Vagina (tissue), 2 donors: ENCODE measurements around the gene ZBTB7C.

Source experiments
- CTCF ChIP-seq, 3 experiments: fragments of 450-650 bp in 2 of 3; fragments of 200-600 bp in 1 of 3; sonication (generic) in 1 of 3; IDR thresholded peaks; one replicate each; pipeline ENCODE4 v1.5.1; 2017 to 2019; ENCODE audit warnings: antibody characterized with exemption in 3 of 3, mild to moderate bottlenecking in 2 of 3, moderate library complexity in 2 of 3
- POLR2AphosphoS5 ChIP-seq, 2 donors: sonication (generic); formaldehyde crosslinking; IDR thresholded peaks; one replicate each; pipeline ENCODE4 v1.9.0; 2017; ENCODE audit warnings: antibody characterized with exemption in 2 of 2, mild to moderate bottlenecking in 2 of 2, low read depth in 1 of 2; ENCODE audit not compliant: insufficient read depth in 1 of 2

- TF ChIP-seq CTCF (IDR thresholded peaks at IDR 0.05): no peak
- no peak for TF ChIP-seq POLR2AphosphoS5 (IDR thresholded peaks at IDR 0.05; ENCODE audit: insufficient read depth in 1 of 2, low read depth in 1 of 2)
Observed at GRCh38 chr18:48007955-48008701, 401.1 kb downstream of the ZBTB7C start.
